Common myeloid progenitor, CD34-positive (primary cell): ENCODE results near the gene NLRP11.

Experiments
- CTCF ChIA-PET: fragments of 350-600 bp; sonication (Branson Sonifier 250); formaldehyde crosslinking; loops from one replicate; lab custom pipeline; 2021; ENCODE audit warnings: antibody characterized with exemption; lab: Charles Lee
- POLR2A ChIA-PET: fragments of 350-600 bp; sonication (Branson Sonifier 250); formaldehyde crosslinking; loops from one replicate; lab custom pipeline; 2021; ENCODE audit warnings: antibody characterized with exemption; lab: Charles Lee
- DNase-seq, 3 donors: peaks; one replicate each; pipeline versions ENCODE4 v3.0.0 to v3.0.0-alpha.2; 2013
- H3K27ac ChIP-seq, 2 experiments: 1 replicate in 1 of 2; 2 replicates in 1 of 2; pipeline ENCODE4 v1.7.0; 2013; ENCODE audit warnings: inconsistent platforms in 2 of 2, low read length in 2 of 2, mild to moderate bottlenecking in 2 of 2, low read depth in 1 of 2, moderate library complexity in 1 of 2; ENCODE audit not compliant: severe bottlenecking in 2 of 2, insufficient read depth in 1 of 2, poor library complexity in 1 of 2
- H3K27me3 ChIP-seq, 5 experiments: replicated peaks in 2 of 5; 1 replicate in 3 of 5; 2 replicates in 2 of 5; pipeline versions ENCODE4 v1.6.1 to v1.7.0; 2013; ENCODE audit warnings: low read length in 4 of 5, mild to moderate bottlenecking in 2 of 5, moderate library complexity in 2 of 5, inconsistent platforms in 1 of 5; ENCODE audit not compliant: insufficient read depth in 5 of 5, control insufficient read depth in 4 of 5
- H3K36me3 ChIP-seq, 4 experiments: 1 replicate in 2 of 4; 2 replicates in 2 of 4; pipeline versions ENCODE4 v1.6.1 to v1.7.0; 2013; ENCODE audit warnings: low read length in 3 of 4, control low read depth in 1 of 4, mild to moderate bottlenecking in 1 of 4; ENCODE audit not compliant: control insufficient read depth in 4 of 4, insufficient read depth in 4 of 4
- H3K4me1 ChIP-seq, 4 experiments: 1 replicate in 3 of 4; 2 replicates in 1 of 4; pipeline versions ENCODE4 v1.6.1 to v1.7.1; 2013; ENCODE audit warnings: low read length in 3 of 4, mild to moderate bottlenecking in 3 of 4, control low read depth in 1 of 4, inconsistent platforms in 1 of 4, moderate library complexity in 1 of 4; ENCODE audit not compliant: control insufficient read depth in 4 of 4, insufficient read depth in 4 of 4; ENCODE audit errors: control extremely low read depth in 1 of 4
- H3K4me3 ChIP-seq, 7 experiments: 1 replicate in 4 of 7; 2 replicates in 3 of 7; pipeline versions ENCODE4 v1.5.1 to v1.7.0; 2013; ENCODE audit warnings: mild to moderate bottlenecking in 7 of 7, low read length in 6 of 7, moderate library complexity in 6 of 7, inconsistent platforms in 2 of 7, low read depth in 2 of 7, control low read depth in 1 of 7; ENCODE audit not compliant: insufficient read depth in 4 of 7, control insufficient read depth in 1 of 7; ENCODE audit errors: extremely low read depth in 1 of 7
- H3K9me3 ChIP-seq, 5 experiments: 1 replicate in 4 of 5; 2 replicates in 1 of 5; pipeline versions ENCODE4 v1.6.1 to v1.7.1; 2013; ENCODE audit warnings: low read length in 4 of 5, mild to moderate bottlenecking in 2 of 5, inconsistent platforms in 1 of 5, low read depth in 1 of 5, moderate library complexity in 1 of 5; ENCODE audit not compliant: control insufficient read depth in 4 of 5, insufficient read depth in 2 of 5; ENCODE audit errors: control extremely low read depth in 1 of 5
- WGBS: methylation state at CpG from one replicate; pipeline ENCODE4 v1.1.5; 2013; ENCODE audit not compliant: insufficient coverage; 5-methylcytosine and 5-hydroxymethylcytosine counted together

NLRP11 gene

GRCh38 chr19:55830656-55831055 lies 1.1 kb downstream of the NLRP11 start:
- no peaks in the 10 kb centered on the region for H3K27me3 ChIP-seq
- H3K4me3 ChIP-seq = no peak overlapping the region
- no peak for DNase-seq
- ChIA-PET POLR2A (interaction anchor here (0.6 kb wide), 1 partner anchor 761 kb away, joined by 3 read pairs; no protein-coding TSS in a partner anchor), CTCF (no interaction called here)
- no peaks in the 10 kb centered on the region for H3K36me3 ChIP-seq
- no peaks in the 10 kb centered on the region for H3K4me1 ChIP-seq
- H3K9me3 ChIP-seq = no peaks in the 10 kb centered on the region
- 94% methylated on average over 4 of the region's 5 CpGs for WGBS
- no peak overlapping the region for H3K27ac ChIP-seq

GRCh38 chr19:55820037-55820436 lies 11.8 kb downstream of the NLRP11 start:
- H3K36me3 ChIP-seq = no peaks in the 10 kb centered on the region
- whole genome bisulfite sequencing = 86% methylated on average over 3 of the region's 3 CpGs
- ChIA-PET CTCF (no interaction called here), POLR2A (no interaction called here)
- no peak for DNase-seq
- no peak overlapping the region for H3K4me3 ChIP-seq
- H3K27ac ChIP-seq = no peak overlapping the region
- no peaks in the 10 kb centered on the region for H3K4me1 ChIP-seq
- H3K27me3 ChIP-seq = no peaks in the 10 kb centered on the region
- H3K9me3 ChIP-seq = peaks cover 0 to 3% (median 0%) of the 10 kb centered on the region in 5 experiments

GRCh38 chr19:55813906-55814305 lies 17.9 kb downstream of the NLRP11 start:
- POLR2A ChIA-PET = no interaction called here
- Histone ChIP-seq H3K9me3 (peaks cover 0 to 2% (median 0%) of the 10 kb centered on the region in 5 experiments), H3K27me3 (no peaks in the 10 kb centered on the region), H3K4me1 (no peaks in the 10 kb centered on the region), H3K36me3 (no peaks in the 10 kb centered on the region), H3K4me3 (no peak overlapping the region), H3K27ac (no peak overlapping the region)
- CTCF ChIA-PET = no interaction called here
- DNase-seq = no peak
- 100% methylated on average over 2 of the region's 5 CpGs for WGBS

GRCh38 chr19:55812449-55812848 lies 19.4 kb downstream of the NLRP11 start:
- 61% methylated on average over 6 of the region's 7 CpGs for WGBS
- no peak overlapping the region for H3K27ac ChIP-seq
- ChIA-PET CTCF (no interaction called here), POLR2A (no interaction called here)
- H3K4me1 ChIP-seq = no peaks in the 10 kb centered on the region
- peaks cover 0 to 2% (median 0%) of the 10 kb centered on the region in 5 experiments for H3K9me3 ChIP-seq
- no peak for DNase-seq
- H3K27me3 ChIP-seq = no peaks in the 10 kb centered on the region
- no peaks in the 10 kb centered on the region for H3K36me3 ChIP-seq
- no peak overlapping the region for H3K4me3 ChIP-seq

GRCh38 chr19:55811340-55811739 lies 20.5 kb downstream of the NLRP11 start:
- peaks cover 0 to 2% (median 0%) of the 10 kb centered on the region in 5 experiments for H3K9me3 ChIP-seq
- no peak overlapping the region for H3K4me3 ChIP-seq
- no peak overlapping the region for H3K27ac ChIP-seq
- no peaks in the 10 kb centered on the region for H3K27me3 ChIP-seq
- ChIA-PET CTCF (no interaction called here), POLR2A (no interaction called here)
- 80% methylated on average over 1 of the region's 3 CpGs for WGBS
- H3K36me3 ChIP-seq = no peaks in the 10 kb centered on the region
- DNase-seq = no peak
- no peaks in the 10 kb centered on the region for H3K4me1 ChIP-seq

- 31% methylated on average over 19 of the region's 20 CpGs for WGBS
- ChIA-PET POLR2A (no interaction called here), CTCF (interaction anchor here (1.4 to 2.1 kb wide), 2 partner anchors 106 to 176 kb away, joined by 4 to 8 read pairs; no protein-coding TSS in a partner anchor)
- Histone ChIP-seq H3K27me3 (no peaks in the 10 kb centered on the region), H3K9me3 (peaks cover 0 to 3% (median 0%) of the 10 kb centered on the region in 5 experiments), H3K4me1 (no peaks in the 10 kb centered on the region), H3K27ac (no peak overlapping the region), H3K4me3 (no peak overlapping the region), H3K36me3 (no peaks in the 10 kb centered on the region)
- DNase-seq = peak; percentile 73 to 81 (median 79)
Measured at GRCh38 chr19:55809381-55810058, 22.3 kb downstream of the NLRP11 start.

- CTCF ChIA-PET = no interaction called here
- H3K4me1 ChIP-seq = no peaks in the 10 kb centered on the region
- POLR2A ChIA-PET = no interaction called here
- peaks cover 0 to 2% (median 0%) of the 10 kb centered on the region in 5 experiments for H3K27me3 ChIP-seq
- peaks cover 0 to 3% (median 0%) of the 10 kb centered on the region in 5 experiments for H3K9me3 ChIP-seq
- H3K4me3 ChIP-seq = no peak overlapping the region
- no peak overlapping the region for H3K27ac ChIP-seq
- no CpG with 5 or more reads among the region's 2 CpGs for WGBS
- H3K36me3 ChIP-seq = no peaks in the 10 kb centered on the region
- no peak for DNase-seq
Measured at GRCh38 chr19:55802281-55802680, 29.5 kb downstream of the NLRP11 start.
